HEK293T (cell line): ENCODE measurements around the gene KRT7.
"Not testable (repeated sequence)": the region's sequence is repeated elsewhere in the genome, so short reads cannot be mapped to it uniquely, and the experiment has no call there.

Experiments used
- CTCF ChIA-PET: fragments of 350-600 bp; formaldehyde crosslinking; extraction: SDS; loops from one replicate; lab custom pipeline; 2021; ENCODE audit warnings: antibody characterized with exemption, inconsistent platforms; lab: Yijun Ruan, JAX
- POLR2A ChIA-PET: fragments of 350-600 bp; formaldehyde crosslinking; extraction: SDS; loops from one replicate; lab custom pipeline; 2020; ENCODE audit warnings: antibody characterized with exemption, inconsistent platforms; lab: Yijun Ruan, JAX
- DNase-seq: peaks from one replicate; pipeline ENCODE4 v3.0.0; 2012; ENCODE audit warnings: mixed read lengths; ENCODE audit errors: extremely low spot score
- ARNT ChIP-seq: fragments of 450-650 bp; IDR thresholded peaks from 2 replicates; pipeline ENCODE4 v1.6.1; 2017; ENCODE audit warnings: mild to moderate bottlenecking
- BHLHE40 ChIP-seq: fragments of 450-650 bp; IDR thresholded peaks from 2 replicates; pipeline ENCODE4 v1.6.1; 2016; ENCODE audit warnings: mild to moderate bottlenecking, moderate library complexity, borderline replicate concordance
- CTBP1 ChIP-seq: fragments of 450-650 bp; IDR thresholded peaks from 2 replicates; pipeline ENCODE4 v1.6.1; 2016; ENCODE audit warnings: borderline replicate concordance
- ELF4 ChIP-seq: fragments of 450-650 bp; IDR thresholded peaks from 2 replicates; pipeline ENCODE4 v1.6.1; 2017; ENCODE audit warnings: antibody characterized with exemption
- FOXA1 ChIP-seq: fragments of 450-650 bp; IDR thresholded peaks from 2 replicates; pipeline ENCODE4 v1.6.1; 2016; ENCODE audit warnings: mild to moderate bottlenecking
- FOXK2 ChIP-seq: fragments of 450-650 bp; IDR thresholded peaks from 2 replicates; pipeline ENCODE4 v1.6.1; 2016; ENCODE audit warnings: mild to moderate bottlenecking
- FOXM1 ChIP-seq: fragments of 450-650 bp; IDR thresholded peaks from 2 replicates; pipeline ENCODE4 v1.6.1; 2017; ENCODE audit warnings: mild to moderate bottlenecking, borderline replicate concordance
- HDGF ChIP-seq: fragments of 450-650 bp; IDR thresholded peaks from 2 replicates; pipeline ENCODE4 v1.6.1; 2017; ENCODE audit warnings: antibody characterized with exemption, borderline replicate concordance
- L3MBTL2 ChIP-seq: fragments of 450-650 bp; conservative IDR thresholded peaks from 2 replicates; pipeline ENCODE4 v1.6.1; 2016; ENCODE audit warnings: mild to moderate bottlenecking
- LEF1 ChIP-seq: fragments of 450-650 bp; IDR thresholded peaks from 2 replicates; pipeline ENCODE4 v1.6.1; 2017; ENCODE audit warnings: mild to moderate bottlenecking, borderline replicate concordance
- NFRKB ChIP-seq: fragments of 450-650 bp; IDR thresholded peaks from 2 replicates; pipeline ENCODE4 v1.6.1; 2016; ENCODE audit warnings: mild to moderate bottlenecking, moderate library complexity
- SP1 ChIP-seq: fragments of 450-650 bp; IDR thresholded peaks from 2 replicates; pipeline ENCODE4 v1.6.1; 2017
- SUZ12 ChIP-seq: fragments of 450-650 bp; IDR thresholded peaks from 2 replicates; pipeline ENCODE4 v1.6.1; 2016; ENCODE audit warnings: mild to moderate bottlenecking
- TARDBP ChIP-seq: fragments of 450-650 bp; IDR thresholded peaks from 2 replicates; pipeline ENCODE4 v1.6.1; 2016
- ZNF384 ChIP-seq: fragments of 450-650 bp; IDR thresholded peaks from 2 replicates; pipeline ENCODE4 v1.6.1; 2016
- TF ChIP-seq, protein P1 (sequence below): fragments of 450-650 bp; IDR thresholded peaks from 2 replicates; pipeline ENCODE4 v1.6.1; 2016

Gene KRT7

DNA sequence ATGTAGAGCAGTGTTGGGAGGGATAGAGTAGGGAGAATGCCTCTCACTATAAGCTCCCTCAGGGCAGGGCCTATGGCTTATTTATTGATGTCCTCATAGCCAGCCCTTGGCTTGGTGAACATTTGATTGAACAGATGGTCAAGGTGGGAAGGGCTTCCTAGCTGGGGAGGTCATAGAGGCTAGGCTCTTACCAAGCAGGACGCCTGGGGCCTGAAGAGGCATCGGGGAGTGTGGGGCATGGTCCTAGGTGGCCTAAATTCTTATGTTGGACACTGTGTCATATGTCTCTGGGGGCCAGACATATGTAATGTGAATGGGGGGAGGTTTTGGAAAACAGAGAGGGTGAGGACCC is 23.5 kb downstream of the KRT7 start:
- no peak for DNase-seq
- no peak for TF ChIP-seq SP1
- TF ChIP-seq SUZ12: no peak
- no peak for TF ChIP-seq NFRKB
- no peak for TF ChIP-seq ZNF384
- TF ChIP-seq L3MBTL2: no peak
- TF ChIP-seq CTBP1: no peak
- TF ChIP-seq LEF1: no peak
- TF ChIP-seq FOXK2: no peak
- no peak for TF ChIP-seq TARDBP
- TF ChIP-seq ELF4: no peak
- no peak for TF ChIP-seq FOXA1
- TF ChIP-seq ARNT: no peak
- TF ChIP-seq, protein P1, sequence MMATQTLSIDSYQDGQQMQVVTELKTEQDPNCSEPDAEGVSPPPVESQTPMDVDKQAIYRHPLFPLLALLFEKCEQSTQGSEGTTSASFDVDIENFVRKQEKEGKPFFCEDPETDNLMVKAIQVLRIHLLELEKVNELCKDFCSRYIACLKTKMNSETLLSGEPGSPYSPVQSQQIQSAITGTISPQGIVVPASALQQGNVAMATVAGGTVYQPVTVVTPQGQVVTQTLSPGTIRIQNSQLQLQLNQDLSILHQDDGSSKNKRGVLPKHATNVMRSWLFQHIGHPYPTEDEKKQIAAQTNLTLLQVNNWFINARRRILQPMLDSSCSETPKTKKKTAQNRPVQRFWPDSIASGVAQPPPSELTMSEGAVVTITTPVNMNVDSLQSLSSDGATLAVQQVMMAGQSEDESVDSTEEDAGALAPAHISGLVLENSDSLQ: no peak
- POLR2A ChIA-PET: no interaction called here
- CTCF ChIA-PET: interaction anchor here (0.7 to 1.4 kb wide), 2 partner anchors 22 to 34 kb away, joined by 5 to 7 read pairs; no protein-coding TSS in a partner anchor

DNA sequence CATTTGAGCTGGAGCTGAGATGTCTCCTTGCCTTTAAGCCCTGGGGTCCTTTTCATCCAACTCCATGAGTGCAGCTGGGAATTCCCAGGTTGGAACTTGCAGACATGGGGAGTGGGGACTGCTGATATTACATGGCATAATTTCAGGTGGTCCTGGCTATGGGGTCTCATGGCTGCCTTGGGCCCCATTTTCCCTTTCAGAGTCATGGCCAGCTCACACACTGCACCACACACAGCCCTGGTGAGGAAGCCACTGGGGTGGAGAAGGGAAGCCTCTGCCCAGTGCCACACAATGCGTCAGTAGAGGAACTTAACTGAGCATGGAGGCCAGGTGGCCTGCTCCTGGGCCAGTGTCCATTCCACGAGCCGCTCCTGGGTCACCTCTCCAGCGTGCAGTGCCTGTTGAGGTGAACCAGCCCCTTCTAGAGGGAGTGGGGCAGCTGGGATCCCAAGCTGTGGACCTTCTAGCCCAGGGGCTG is 24.1 kb downstream of the KRT7 start:
- no peak for DNase-seq
- POLR2A ChIA-PET: no interaction called here
- no peak for TF ChIP-seq SP1
- TF ChIP-seq ZNF384: no peak
- no peak for TF ChIP-seq SUZ12
- no peak for TF ChIP-seq ARNT
- no peak for TF ChIP-seq FOXM1
- TF ChIP-seq L3MBTL2: no peak
- no peak for TF ChIP-seq HDGF
- TF ChIP-seq LEF1: no peak
- no peak for TF ChIP-seq TARDBP
- no peak for TF ChIP-seq BHLHE40
- no peak for TF ChIP-seq CTBP1
- TF ChIP-seq FOXK2: no peak
- TF ChIP-seq, protein P1: no peak
- no peak for TF ChIP-seq ELF4
- no peak for TF ChIP-seq FOXA1
- CTCF ChIA-PET: interaction anchor here (0.7 to 1.4 kb wide), 2 partner anchors 21 to 35 kb away, joined by 5 to 7 read pairs; no protein-coding TSS in a partner anchor

DNA sequence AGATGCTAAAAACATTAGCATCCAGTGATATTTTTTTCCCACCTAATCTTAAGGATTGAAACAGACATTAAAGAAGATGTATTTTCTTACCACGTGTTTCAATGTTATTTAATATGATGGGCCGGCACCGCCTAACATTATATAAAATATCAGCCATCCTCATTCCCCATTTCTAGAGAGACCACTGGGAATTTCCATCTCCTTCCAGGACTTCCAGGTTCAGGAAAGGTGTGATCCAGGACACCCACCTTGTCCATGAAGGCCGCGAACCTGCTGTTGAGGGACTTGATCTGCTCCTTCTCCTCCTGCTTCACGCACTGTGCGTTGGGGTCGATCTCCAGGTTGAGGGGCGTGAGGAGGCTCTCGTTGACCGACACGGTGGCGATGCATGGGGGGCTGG is 24.9 kb downstream of the KRT7 start:
- POLR2A ChIA-PET, CTCF ChIA-PET, DNase-seq: not testable (repeated sequence)

- TF ChIP-seq SP1 (no peak), NFRKB (no peak), ELF4 (no peak), HDGF (no peak), CTBP1 (no peak), SUZ12 (no peak), L3MBTL2 (no peak), LEF1 (no peak), TARDBP (no peak), ZNF384 (no peak)
- POLR2A ChIA-PET: no interaction called here
- CTCF ChIA-PET: no interaction called here
- no peak for DNase-seq
Measured at GRCh38 chr12:52258335-52258901, 25.4 kb downstream of the KRT7 start.

- no peak for TF ChIP-seq TARDBP
- no peak for TF ChIP-seq ELF4
- no peak for TF ChIP-seq FOXA1
- no peak for TF ChIP-seq ARNT
- no peak for TF ChIP-seq SUZ12
- no peak for TF ChIP-seq HDGF
- no peak for TF ChIP-seq BHLHE40
- TF ChIP-seq, protein P1: no peak
- ChIA-PET POLR2A (no interaction called here), CTCF (interaction anchor here (0.8 kb wide), 1 partner anchor 20 kb away, joined by 3 read pairs; no protein-coding TSS in a partner anchor)
- DNase-seq: no peak
Measured at GRCh38 chr12:52259657-52260243, 26.7 kb downstream of the KRT7 start.

DNA sequence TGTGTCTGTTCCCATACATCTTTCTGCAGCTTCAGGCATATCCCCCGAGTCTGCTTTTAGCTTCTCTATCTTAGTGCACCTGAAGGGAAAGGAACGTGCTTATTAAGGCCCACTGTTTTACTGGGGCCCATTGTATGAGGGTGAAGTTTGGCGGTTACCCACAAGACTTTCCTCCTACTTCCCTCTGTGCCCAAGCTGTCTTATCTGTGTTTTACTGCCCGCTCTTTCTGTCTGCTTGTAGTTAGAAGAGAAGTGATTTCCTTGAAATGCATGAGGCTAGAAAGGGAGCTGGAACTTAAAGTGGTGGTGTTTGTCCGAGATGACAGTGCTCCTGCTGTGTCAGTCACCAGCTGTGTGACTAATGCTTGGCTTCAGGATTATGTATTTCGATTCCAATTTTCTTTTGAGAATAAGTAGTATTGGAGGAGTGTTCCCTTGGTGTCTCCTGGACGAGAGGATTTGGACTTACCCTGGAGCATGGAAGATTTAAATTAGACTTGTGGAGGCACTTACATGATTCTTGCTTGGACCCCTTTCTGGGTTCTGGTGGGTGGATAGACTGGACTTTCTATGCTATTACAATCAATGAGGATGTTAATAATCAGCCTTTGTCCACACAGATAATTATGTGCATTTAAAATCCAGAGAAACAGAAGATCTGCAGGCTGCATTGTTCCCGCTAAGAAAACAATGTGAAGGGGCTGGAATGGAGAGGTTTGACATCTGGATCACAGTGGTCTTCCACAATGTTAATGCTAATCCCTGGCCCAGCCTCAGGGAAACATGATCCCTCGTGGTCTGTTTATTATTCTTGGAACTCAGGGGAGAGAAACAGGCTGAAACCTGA is 27.5 kb downstream of the KRT7 start:
- CTCF ChIA-PET: no interaction called here
- POLR2A ChIA-PET: no interaction called here
- TF ChIP-seq, protein P1: peak; percentile 48; the same call in 1 of the 2 replicates
- no peak for TF ChIP-seq BHLHE40
- peak; percentile 50 for DNase-seq
